Measurements from ENCODE around the gene FUT7. TPM values are rescaled to one million over a fixed set of nuclear protein-coding genes. Genes with fewer than 3 reads are reported as not detected.
"Not testable (repeated sequence)": the region's sequence is repeated elsewhere in the genome, so short reads cannot be mapped to it uniquely, and the experiment has no call there.

Gene FUT7
- total RNA-seq, 2 experiments from 2014 or later: 0.68 to 2.8 TPM

GRCh38 chr9:137040568-137040967 lies 8.7 kb upstream of the FUT7 start:
- Mint-ChIP-seq H3K9me3 (ENCODE audit: low read depth) (no peaks in the 10 kb centered on the region), H3K27ac (no peak overlapping the region), H3K36me3 (peaks cover 2% of the 10 kb centered on the region), H3K27me3 (peaks cover 13% of the 10 kb centered on the region), H3K4me3 (no peak overlapping the region), H3K4me1 (peaks cover 14% of the 10 kb centered on the region)
- DNase-seq (no peak), ATAC-seq (no peak)
- CTCF ChIA-PET: interaction anchor here (0.9 kb wide), 1 partner anchor 40 kb away, joined by 3 read pairs; no protein-coding TSS in a partner anchor

DNA sequence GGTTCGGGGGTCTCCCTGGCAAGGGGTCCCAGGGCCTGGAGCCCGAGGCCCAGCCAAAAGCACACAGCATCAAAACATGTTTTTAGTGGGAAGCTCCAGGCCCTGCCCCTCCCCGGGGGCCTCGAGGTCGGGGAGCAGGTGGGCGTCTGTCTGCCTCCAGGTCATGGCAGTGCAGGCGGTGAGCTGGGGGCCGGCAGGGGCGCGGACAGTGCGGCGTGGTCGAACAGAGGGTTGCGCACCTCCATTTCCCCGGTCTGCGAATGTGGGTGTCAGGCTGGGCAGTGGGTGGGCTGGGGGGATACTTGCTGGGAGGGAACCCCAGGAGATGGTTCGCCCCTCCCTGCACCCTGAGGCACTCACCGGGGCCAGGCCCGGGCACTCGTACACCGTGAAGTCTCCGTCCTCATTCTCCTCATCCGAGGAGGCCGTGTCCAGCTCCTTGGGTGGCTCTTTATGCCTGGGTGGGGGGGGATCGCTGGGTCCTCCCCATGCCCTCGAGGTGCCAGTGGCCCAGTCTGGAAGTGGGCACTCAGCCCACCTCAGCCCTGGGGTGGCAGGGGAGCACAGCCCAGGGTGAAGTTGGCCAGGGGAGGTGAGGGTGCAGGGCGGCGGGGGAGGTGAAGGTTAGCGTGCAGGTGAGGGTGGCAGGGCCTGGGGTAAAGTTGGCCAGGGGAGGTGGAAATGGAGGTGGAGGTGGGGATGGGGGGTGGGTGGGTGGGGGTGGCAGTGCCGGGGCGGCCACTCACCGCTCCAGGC lies 7.9 kb upstream of the FUT7 start:
- Mint-ChIP-seq H3K9me3 (ENCODE audit: low read depth) (no peaks in the 10 kb centered on the region), H3K36me3 (peaks cover 2% of the 10 kb centered on the region), H3K27ac (no peak overlapping the region), H3K4me3 (no peak overlapping the region), H3K4me1 (peaks cover 12% of the 10 kb centered on the region), H3K27me3 (peaks cover 8% of the 10 kb centered on the region)
- ATAC-seq (no peak), DNase-seq (no peak)
- CTCF ChIA-PET: interaction anchor here (0.9 to 9.1 kb wide), 4 partner anchors 10 to 93 kb away, joined by 3 to 183 read pairs (median 4); partner anchors contain the start of genes C8G and FBXW5

DNA sequence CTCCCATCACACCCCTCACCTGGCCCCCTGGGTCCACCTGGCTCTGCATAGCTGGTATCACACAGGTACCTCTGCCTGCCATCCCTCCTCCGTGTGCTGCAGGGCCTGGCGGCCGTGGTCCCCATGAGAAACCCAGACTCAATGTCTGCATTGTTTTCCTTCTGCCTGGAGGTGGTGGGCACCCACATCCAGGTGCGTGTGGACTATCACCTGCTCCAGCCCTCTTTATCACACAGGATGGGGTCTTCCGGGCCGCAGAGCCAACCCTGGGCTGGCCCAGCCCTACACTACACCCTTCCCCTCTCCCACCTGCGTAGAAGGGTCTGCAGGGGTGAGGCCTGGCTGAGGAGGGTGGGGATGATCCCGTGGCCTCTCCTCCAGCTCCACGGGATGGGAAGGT lies 7.0 kb upstream of the FUT7 start:
- Mint-ChIP-seq H3K4me3 (no peak overlapping the region), H3K27ac (no peak overlapping the region), H3K27me3 (peaks cover under 1% of the 10 kb centered on the region), H3K4me1 (peaks cover 11% of the 10 kb centered on the region), H3K9me3 (ENCODE audit: low read depth) (no peaks in the 10 kb centered on the region), H3K36me3 (peaks cover 2% of the 10 kb centered on the region)
- ATAC-seq: no peak
- CTCF ChIA-PET: interaction anchor here (1.3 to 9.1 kb wide), 5 partner anchors 8 to 92 kb away, joined by 3 to 183 read pairs (median 5); partner anchors contain the start of genes C8G, FBXW5 and NPDC1
- no peak for DNase-seq

- H3K36me3 Mint-ChIP-seq: peaks cover 2% of the 10 kb centered on the region
- DNase-seq: no peak
These were observed 5.6 kb upstream of the FUT7 start for GRCh38 chr9:137037483-137037882.

GRCh38 chr9:137037035-137037434 lies 5.1 kb upstream of the FUT7 start:
- H3K36me3 Mint-ChIP-seq: peaks cover 2% of the 10 kb centered on the region
- no peak overlapping the region for H3K27ac Mint-ChIP-seq
- CTCF ChIA-PET: interaction anchor here (0.9 to 11.9 kb wide), 7 partner anchors 10 to 195 kb away, joined by 4 to 234 read pairs (median 79); partner anchors contain the start of genes ABCA2, AJM1, C8G and CLIC3
- H3K27me3 Mint-ChIP-seq: no peaks in the 10 kb centered on the region
- H3K4me3 Mint-ChIP-seq: no peak overlapping the region
- H3K4me1 Mint-ChIP-seq: peaks cover 23% of the 10 kb centered on the region
- no peak for DNase-seq
- no peaks in the 10 kb centered on the region for H3K9me3 Mint-ChIP-seq (ENCODE audit: low read depth)
- no peak for ATAC-seq

More at GRCh38 chr9:137037483-137037882, 5.6 kb upstream of the FUT7 start:
- CTCF ChIA-PET: interaction anchor here (2.0 to 11.9 kb wide), 6 partner anchors 9 to 91 kb away, joined by 5 to 234 read pairs (median 87); partner anchors contain the start of genes ABCA2, C8G, CLIC3 and FBXW5
- no peak for ATAC-seq
- Mint-ChIP-seq H3K27ac (no peak overlapping the region), H3K4me1 (peaks cover 20% of the 10 kb centered on the region), H3K27me3 (no peaks in the 10 kb centered on the region), H3K9me3 (ENCODE audit: low read depth) (no peaks in the 10 kb centered on the region), H3K4me3 (no peak overlapping the region)

- Mint-ChIP-seq H3K9me3 (ENCODE audit: low read depth) (no peaks in the 10 kb centered on the region), H3K36me3 (peaks cover 2% of the 10 kb centered on the region), H3K4me1 (peaks cover 29% of the 10 kb centered on the region), H3K4me3 (no peak overlapping the region), H3K27me3 (no peaks in the 10 kb centered on the region), H3K27ac (no peak overlapping the region)
- no peak for DNase-seq
- CTCF ChIA-PET: interaction anchor here (0.7 to 11.9 kb wide), 42 partner anchors 8 to 349 kb away, joined by 3 to 234 read pairs (median 8); partner anchors contain the start of genes ABCA2, AJM1, C8G and CLIC3
- ATAC-seq: no peak
These were observed 4.0 kb upstream of the FUT7 start for GRCh38 chr9:137035937-137036336.

DNA sequence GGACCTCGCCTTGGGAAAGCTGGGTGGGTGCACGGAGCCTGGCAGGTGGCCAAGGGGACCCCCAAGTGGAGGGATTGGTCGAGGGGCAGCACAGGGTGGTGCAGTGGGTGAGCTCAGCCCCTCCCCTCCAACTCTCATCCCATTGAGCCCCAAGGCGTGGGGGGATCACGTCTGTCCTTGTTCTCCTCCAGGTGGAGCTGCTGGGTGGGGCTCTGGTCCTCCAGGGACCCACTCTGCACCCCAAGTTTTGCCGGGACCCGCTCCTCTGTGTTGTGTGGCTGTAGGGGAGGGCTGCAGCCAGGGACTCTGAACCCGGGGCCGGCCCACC lies 3.6 kb upstream of the FUT7 start:
- H3K27ac Mint-ChIP-seq: peak overlapping the region; percentile 52
- H3K4me3 Mint-ChIP-seq: no peak overlapping the region
- no peak for ATAC-seq
- peaks cover 34% of the 10 kb centered on the region for H3K4me1 Mint-ChIP-seq
- peaks cover 2% of the 10 kb centered on the region for H3K36me3 Mint-ChIP-seq
- H3K27me3 Mint-ChIP-seq: no peaks in the 10 kb centered on the region
- CTCF ChIA-PET: interaction anchor here (0.7 to 11.9 kb wide), 52 partner anchors 9 to 349 kb away, joined by 3 to 234 read pairs (median 6); partner anchors contain the start of genes ABCA2, AJM1, C8G and CLIC3
- H3K9me3 Mint-ChIP-seq (ENCODE audit: low read depth): no peaks in the 10 kb centered on the region
- no peak for DNase-seq

DNA sequence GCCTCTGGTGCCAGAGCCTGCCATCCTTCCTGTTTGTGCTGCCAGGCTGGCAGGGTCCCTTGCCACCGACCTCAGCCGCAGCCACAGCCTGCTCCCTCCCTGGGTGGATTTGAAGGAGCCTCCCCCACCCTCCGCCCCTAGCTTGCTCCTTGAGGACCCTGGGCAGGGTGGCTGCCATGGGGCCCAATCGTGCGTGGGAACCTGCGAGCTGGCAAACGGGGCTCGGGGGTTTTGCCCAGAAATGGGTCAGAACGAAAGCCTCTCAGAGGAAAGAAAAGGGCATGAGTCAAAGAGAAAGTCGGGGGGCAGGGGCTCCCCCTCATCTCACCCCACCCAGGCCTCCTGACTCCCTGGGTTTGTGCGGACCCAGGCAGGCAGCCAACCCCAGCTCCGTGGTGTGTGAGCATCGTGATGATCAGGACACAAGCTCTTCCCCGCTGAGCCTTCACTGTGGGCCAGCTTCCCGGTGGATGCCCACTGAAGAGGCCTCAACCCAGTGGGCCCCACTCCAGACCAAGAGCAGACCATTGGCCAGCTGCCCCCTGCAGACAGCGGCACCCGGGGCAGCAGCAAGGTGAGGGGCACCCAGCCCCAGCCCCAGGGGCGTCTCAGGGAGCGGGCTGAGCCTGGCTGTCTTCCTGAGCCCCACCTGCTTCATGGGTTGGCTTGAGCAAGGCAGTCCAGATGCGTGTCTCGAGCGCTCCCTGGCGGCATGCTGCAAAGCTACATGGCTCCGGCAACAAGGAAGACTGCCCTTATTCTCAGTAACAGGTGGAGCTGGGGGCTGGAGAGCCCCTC lies 3.0 kb upstream of the FUT7 start:
- peaks cover 2% of the 10 kb centered on the region for H3K36me3 Mint-ChIP-seq
- H3K27ac Mint-ChIP-seq: peak overlapping the region; percentile 93
- H3K27me3 Mint-ChIP-seq: no peaks in the 10 kb centered on the region
- H3K4me1 Mint-ChIP-seq: peaks cover 40% of the 10 kb centered on the region
- CTCF ChIA-PET: interaction anchor here (0.7 to 11.9 kb wide), 56 partner anchors 9 to 348 kb away, joined by 3 to 234 read pairs (median 5); partner anchors contain the start of genes ABCA2, AJM1, ANAPC2 and C8G
- DNase-seq (peak; percentile 95), ATAC-seq (peak; percentile 89)
- H3K9me3 Mint-ChIP-seq (ENCODE audit: low read depth): no peaks in the 10 kb centered on the region
- peak overlapping the region; percentile 62 for H3K4me3 Mint-ChIP-seq

- Mint-ChIP-seq H3K27ac (peak overlapping the region; percentile 93), H3K9me3 (ENCODE audit: low read depth) (no peaks in the 10 kb centered on the region), H3K36me3 (peaks cover 2% of the 10 kb centered on the region), H3K4me1 (peaks cover 47% of the 10 kb centered on the region), H3K27me3 (no peaks in the 10 kb centered on the region), H3K4me3 (peak overlapping the region; percentile 62)
- CTCF ChIA-PET: interaction anchor here (0.7 to 11.9 kb wide), 40 partner anchors 10 to 348 kb away, joined by 3 to 234 read pairs (median 8); partner anchors contain the start of genes ABCA2, AJM1, ANAPC2 and C8G
- DNase-seq (no peak), ATAC-seq (no peak)
These were observed 2.3 kb upstream of the FUT7 start for GRCh38 chr9:137034039-137034708.

DNA sequence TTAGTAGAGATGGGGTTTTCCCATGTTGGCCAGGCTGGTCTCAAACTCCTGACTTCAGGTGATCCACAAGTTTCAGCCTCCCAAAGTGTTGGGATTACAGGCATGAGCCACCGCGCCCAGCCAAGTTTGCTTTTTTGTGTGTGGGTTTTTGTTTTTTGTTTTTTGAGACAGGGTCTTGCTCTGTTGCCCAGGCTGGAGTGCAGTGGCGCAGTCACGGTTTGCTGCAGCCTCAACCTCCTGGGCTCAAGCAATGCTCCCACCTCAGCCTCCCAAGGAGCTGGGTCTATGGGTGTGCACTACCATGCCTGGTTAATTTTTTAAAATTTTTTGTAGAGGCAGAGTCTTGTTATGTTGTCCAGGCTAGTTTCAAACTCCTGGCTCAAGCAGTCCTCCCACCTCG lies 1.6 kb upstream of the FUT7 start:
- not testable (repeated sequence) for DNase-seq; ATAC-seq; H3K4me3 Mint-ChIP-seq; H3K27me3 Mint-ChIP-seq; H3K9me3 Mint-ChIP-seq (ENCODE audit: low read depth); H3K36me3 Mint-ChIP-seq
- CTCF ChIA-PET: interaction anchor here (2.3 to 11.9 kb wide), 9 partner anchors 14 to 240 kb away, joined by 7 to 234 read pairs (median 38); partner anchors contain the start of genes AJM1, C8G, CLIC3 and FBXW5
- Mint-ChIP-seq H3K27ac (peak overlapping the region; percentile 49), H3K4me1 (peaks cover 54% of the 10 kb centered on the region)

- H3K4me1 Mint-ChIP-seq: peaks cover 54% of the 10 kb centered on the region
- no peak for DNase-seq
- H3K36me3 Mint-ChIP-seq: no peaks in the 10 kb centered on the region
- H3K27me3 Mint-ChIP-seq: no peaks in the 10 kb centered on the region
- H3K9me3 Mint-ChIP-seq (ENCODE audit: low read depth): no peaks in the 10 kb centered on the region
- CTCF ChIA-PET: interaction anchor here (9.1 to 11.9 kb wide), 3 partner anchors 31 to 86 kb away, joined by 98 to 234 read pairs (median 183); partner anchors contain the start of genes C8G, CLIC3, FBXW5 and SAPCD2
- peak overlapping the region; percentile 55 for H3K27ac Mint-ChIP-seq
- ATAC-seq: no peak
- H3K4me3 Mint-ChIP-seq: no peak overlapping the region
These were observed 970 bp upstream of the FUT7 start for GRCh38 chr9:137032858-137033257.
